Right lobe of liver (tissue), 4 donors: ENCODE results near the gene BOLA3.

Source experiments
- POLR2A ChIP-seq: fragments of 450-650 bp; IDR thresholded peaks from one replicate; pipeline ENCODE4 v1.6.1; 2017; ENCODE audit warnings: antibody characterized with exemption, mild to moderate bottlenecking
- TF ChIP-seq, protein P1 (sequence below), 4 donors: fragments of 200-600 bp in 3 of 4; fragments of 450-650 bp in 1 of 4; IDR thresholded peaks; one replicate each; pipeline versions ENCODE4 v1.5.1 to v1.8.0; 2016 to 2022; ENCODE audit warnings: antibody characterized with exemption in 4 of 4, mild to moderate bottlenecking in 2 of 4
- donor health status: DM: no; HTN: no; CAD: no.
- donor health status: DM: no; HTN: no; CAD: no.
- donor health status: DM: no; HTN: yes; CAD: no.

DNA sequence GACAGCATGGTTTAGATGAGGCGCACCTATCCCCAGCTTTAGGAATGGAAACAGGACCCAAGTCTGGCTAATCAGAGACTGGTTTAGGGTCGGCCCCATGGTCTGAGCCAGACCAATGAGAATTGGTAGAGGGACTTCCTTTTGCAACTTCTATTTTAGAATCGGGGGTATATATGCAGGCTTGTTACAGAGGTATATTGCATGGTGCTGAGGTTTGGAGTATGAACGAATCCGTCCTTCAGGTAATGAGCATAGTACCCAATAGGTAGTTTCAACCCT lies 1.5 kb upstream of the BOLA3 start:
- TF ChIP-seq, protein P1, sequence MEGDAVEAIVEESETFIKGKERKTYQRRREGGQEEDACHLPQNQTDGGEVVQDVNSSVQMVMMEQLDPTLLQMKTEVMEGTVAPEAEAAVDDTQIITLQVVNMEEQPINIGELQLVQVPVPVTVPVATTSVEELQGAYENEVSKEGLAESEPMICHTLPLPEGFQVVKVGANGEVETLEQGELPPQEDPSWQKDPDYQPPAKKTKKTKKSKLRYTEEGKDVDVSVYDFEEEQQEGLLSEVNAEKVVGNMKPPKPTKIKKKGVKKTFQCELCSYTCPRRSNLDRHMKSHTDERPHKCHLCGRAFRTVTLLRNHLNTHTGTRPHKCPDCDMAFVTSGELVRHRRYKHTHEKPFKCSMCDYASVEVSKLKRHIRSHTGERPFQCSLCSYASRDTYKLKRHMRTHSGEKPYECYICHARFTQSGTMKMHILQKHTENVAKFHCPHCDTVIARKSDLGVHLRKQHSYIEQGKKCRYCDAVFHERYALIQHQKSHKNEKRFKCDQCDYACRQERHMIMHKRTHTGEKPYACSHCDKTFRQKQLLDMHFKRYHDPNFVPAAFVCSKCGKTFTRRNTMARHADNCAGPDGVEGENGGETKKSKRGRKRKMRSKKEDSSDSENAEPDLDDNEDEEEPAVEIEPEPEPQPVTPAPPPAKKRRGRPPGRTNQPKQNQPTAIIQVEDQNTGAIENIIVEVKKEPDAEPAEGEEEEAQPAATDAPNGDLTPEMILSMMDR (IDR thresholded peaks at IDR 0.05): no peak
- TF ChIP-seq POLR2A: no peak
